Activated naive CD4-positive, alpha-beta T cell treated with anti-CD3 and anti-CD28 coated beads, Interleukin-2, amount 10 ng/mL, durations not matched to agents 7 days and 5 days (primary cell): ENCODE data around the gene ABITRAM.
"Not testable (repeated sequence)": the region's sequence is repeated elsewhere in the genome, so short reads cannot be mapped to it uniquely, and the experiment has no call there.

Experiments used
- CTCF ChIA-PET: fragments of 350-600 bp; sonication (Branson Sonifier 250); formaldehyde crosslinking; loops from one replicate; lab custom pipeline; 2021; ENCODE audit warnings: antibody characterized with exemption; lab: Charles Lee
- DNase-seq: peaks from one replicate; pipeline ENCODE4 v3.0.0-alpha.2; 2020
- H3K27ac Mint-ChIP-seq: one replicate; pipeline ENCODE4 v1.8.0; 2021; ENCODE audit warnings: mild to moderate bottlenecking, moderate library complexity, mixed read lengths
- H3K27me3 Mint-ChIP-seq: one replicate; pipeline ENCODE4 v1.8.0; 2021; ENCODE audit warnings: mild to moderate bottlenecking, mixed read lengths
- H3K36me3 Mint-ChIP-seq: one replicate; pipeline ENCODE4 v1.8.0; 2021; ENCODE audit warnings: mixed read lengths
- H3K4me1 Mint-ChIP-seq: one replicate; pipeline ENCODE4 v1.8.0; 2021; ENCODE audit warnings: mixed read lengths
- H3K4me3 Mint-ChIP-seq: one replicate; pipeline ENCODE4 v1.8.0; 2021; ENCODE audit warnings: mild to moderate bottlenecking, moderate library complexity, mixed read lengths
- H3K9me3 Mint-ChIP-seq: one replicate; pipeline ENCODE4 v1.8.0; 2021; ENCODE audit warnings: mixed read lengths

ABITRAM gene

GRCh38 chr9:108934323-108934893 is at the start of gene ABITRAM:
Gene ABITRAM (plus strand): TSS chr9:108934400. CDS start chr9:108934487, 87 bp downstream.
- H3K36me3 Mint-ChIP-seq, result peaks cover 12% of the 10 kb centered on the region
- H3K4me3 Mint-ChIP-seq, result peak within 1 kb of the TSS; percentile 99
- peaks cover 31% of the 10 kb centered on the region for H3K4me1 Mint-ChIP-seq
- H3K27me3 Mint-ChIP-seq, result no peaks in the 10 kb centered on the region
- CTCF ChIA-PET, result interaction anchor here (0.6 kb wide), 2 partner anchors 590 to 925 kb away, joined by 3 read pairs; no protein-coding TSS in a partner anchor
- H3K9me3 Mint-ChIP-seq, result no peaks in the 10 kb centered on the region
- peak within 1 kb of the TSS; percentile 98 for H3K27ac Mint-ChIP-seq
- peak; percentile 85 for DNase-seq

- Mint-ChIP-seq H3K4me3 (no peak overlapping the region), H3K4me1 (peaks cover 4% of the 10 kb centered on the region), H3K27ac (no peak overlapping the region), H3K27me3 (no peaks in the 10 kb centered on the region), H3K36me3 (peaks cover 26% of the 10 kb centered on the region), H3K9me3 (no peaks in the 10 kb centered on the region)
- CTCF ChIA-PET, result no interaction called here
- DNase-seq, result no peak
Measured at GRCh38 chr9:108884701-108885100, 49.5 kb upstream of the ABITRAM start.

GRCh38 chr9:108885643-108886348 is 48.4 kb upstream of the ABITRAM start:
- peaks cover 31% of the 10 kb centered on the region for H3K36me3 Mint-ChIP-seq
- H3K27me3 Mint-ChIP-seq, result no peaks in the 10 kb centered on the region
- peaks cover 4% of the 10 kb centered on the region for H3K4me1 Mint-ChIP-seq
- no peak for DNase-seq
- H3K27ac Mint-ChIP-seq, result no peak overlapping the region
- H3K9me3 Mint-ChIP-seq, result no peaks in the 10 kb centered on the region
- CTCF ChIA-PET, result interaction anchor here (0.6 kb wide), 1 partner anchor 14 kb away, joined by 4 read pairs; no protein-coding TSS in a partner anchor
- H3K4me3 Mint-ChIP-seq, result no peak overlapping the region

- CTCF ChIA-PET, result interaction anchor here (0.6 to 0.8 kb wide), 2 partner anchors 68 to 101 kb away, joined by 3 read pairs; no protein-coding TSS in a partner anchor
- not testable (repeated sequence) for H3K4me3 Mint-ChIP-seq, H3K27me3 Mint-ChIP-seq
Measured at GRCh38 chr9:108886594-108887271, 47.5 kb upstream of the ABITRAM start.

GRCh38 chr9:108889649-108890067 is 44.5 kb upstream of the ABITRAM start:
- Mint-ChIP-seq H3K27me3 (no peaks in the 10 kb centered on the region), H3K27ac (no peak overlapping the region), H3K4me1 (no peaks in the 10 kb centered on the region)

More at GRCh38 chr9:108886594-108887271, 47.5 kb upstream of the ABITRAM start:
- not testable (repeated sequence) for H3K27ac Mint-ChIP-seq, H3K4me1 Mint-ChIP-seq, DNase-seq, H3K9me3 Mint-ChIP-seq
- peaks cover 36% of the 10 kb centered on the region for H3K36me3 Mint-ChIP-seq

GRCh38 chr9:108894225-108894997 is 39.8 kb upstream of the ABITRAM start:
- CTCF ChIA-PET, result no interaction called here
- H3K4me3 Mint-ChIP-seq, result no peak overlapping the region
- H3K27me3 Mint-ChIP-seq, result no peaks in the 10 kb centered on the region
- H3K27ac Mint-ChIP-seq, result no peak overlapping the region
- DNase-seq, result no peak
- no peaks in the 10 kb centered on the region for H3K4me1 Mint-ChIP-seq
- H3K9me3 Mint-ChIP-seq, result no peaks in the 10 kb centered on the region
- peaks cover 47% of the 10 kb centered on the region for H3K36me3 Mint-ChIP-seq

More at GRCh38 chr9:108889649-108890067, 44.5 kb upstream of the ABITRAM start:
- CTCF ChIA-PET, result interaction anchor here (2.0 kb wide), 1 partner anchor 64 kb away, joined by 9 read pairs; no protein-coding TSS in a partner anchor
- peaks cover 41% of the 10 kb centered on the region for H3K36me3 Mint-ChIP-seq
- DNase-seq, result no peak
- no peak overlapping the region for H3K4me3 Mint-ChIP-seq
- no peaks in the 10 kb centered on the region for H3K9me3 Mint-ChIP-seq

- no peak overlapping the region for H3K4me3 Mint-ChIP-seq
- peaks cover 42% of the 10 kb centered on the region for H3K36me3 Mint-ChIP-seq
- no peaks in the 10 kb centered on the region for H3K9me3 Mint-ChIP-seq
- H3K4me1 Mint-ChIP-seq, result no peaks in the 10 kb centered on the region
- no peak overlapping the region for H3K27ac Mint-ChIP-seq
- no peaks in the 10 kb centered on the region for H3K27me3 Mint-ChIP-seq
- CTCF ChIA-PET, result interaction anchor here (0.6 kb wide), 1 partner anchor 623 kb away, joined by 3 read pairs; no protein-coding TSS in a partner anchor
- DNase-seq, result no peak
Measured at GRCh38 chr9:108897324-108898096, 36.7 kb upstream of the ABITRAM start.

- H3K27ac Mint-ChIP-seq, H3K9me3 Mint-ChIP-seq, H3K4me3 Mint-ChIP-seq, H3K4me1 Mint-ChIP-seq, H3K27me3 Mint-ChIP-seq, DNase-seq: not testable (repeated sequence)
- H3K36me3 Mint-ChIP-seq, result peaks cover 47% of the 10 kb centered on the region
- CTCF ChIA-PET, result interaction anchor here (0.7 to 1.9 kb wide), 2 partner anchors 13 to 16 kb away, joined by 4 to 5 read pairs; no protein-coding TSS in a partner anchor
Measured at GRCh38 chr9:108899023-108899695, 35.0 kb upstream of the ABITRAM start.

- H3K36me3 Mint-ChIP-seq, result peaks cover 44% of the 10 kb centered on the region
- no peak overlapping the region for H3K27ac Mint-ChIP-seq
Measured at GRCh38 chr9:108900176-108900575, 34.0 kb upstream of the ABITRAM start.

GRCh38 chr9:108903420-108904103 is 30.6 kb upstream of the ABITRAM start:
- Mint-ChIP-seq H3K9me3 (no peaks in the 10 kb centered on the region), H3K36me3 (peaks cover 40% of the 10 kb centered on the region), H3K27ac (no peak overlapping the region), H3K4me3 (no peak overlapping the region), H3K4me1 (no peaks in the 10 kb centered on the region), H3K27me3 (no peaks in the 10 kb centered on the region)
- no peak for DNase-seq
- CTCF ChIA-PET, result no interaction called here

More at GRCh38 chr9:108900176-108900575, 34.0 kb upstream of the ABITRAM start:
- H3K4me3 Mint-ChIP-seq, result no peak overlapping the region
- H3K27me3 Mint-ChIP-seq, result no peaks in the 10 kb centered on the region
- H3K4me1 Mint-ChIP-seq, result no peaks in the 10 kb centered on the region
- DNase-seq, result no peak
- CTCF ChIA-PET, result interaction anchor here (0.7 to 1.9 kb wide), 2 partner anchors 14 to 15 kb away, joined by 4 to 5 read pairs; no protein-coding TSS in a partner anchor
- H3K9me3 Mint-ChIP-seq, result no peaks in the 10 kb centered on the region

- DNase-seq, result no peak
- peaks cover 41% of the 10 kb centered on the region for H3K36me3 Mint-ChIP-seq
- CTCF ChIA-PET, result no interaction called here
- H3K27me3 Mint-ChIP-seq, result no peaks in the 10 kb centered on the region
- no peaks in the 10 kb centered on the region for H3K4me1 Mint-ChIP-seq
- no peaks in the 10 kb centered on the region for H3K9me3 Mint-ChIP-seq
- H3K4me3 Mint-ChIP-seq, result no peak overlapping the region
- H3K27ac Mint-ChIP-seq, result no peak overlapping the region
Measured at GRCh38 chr9:108904161-108904560, 30.0 kb upstream of the ABITRAM start.

- H3K36me3 Mint-ChIP-seq, result peaks cover 41% of the 10 kb centered on the region
- H3K4me1 Mint-ChIP-seq, result no peaks in the 10 kb centered on the region
- no peaks in the 10 kb centered on the region for H3K27me3 Mint-ChIP-seq
- H3K27ac Mint-ChIP-seq, result no peak overlapping the region
- CTCF ChIA-PET, result no interaction called here
- no peak for DNase-seq
- H3K9me3 Mint-ChIP-seq, result no peaks in the 10 kb centered on the region
- no peak overlapping the region for H3K4me3 Mint-ChIP-seq
Measured at GRCh38 chr9:108905494-108905893, 28.7 kb upstream of the ABITRAM start.
